Astrocyte (in vitro differentiated cells and primary cell): Measurements from ENCODE around the gene EIF2D. TPM values are rescaled to one million over a fixed set of nuclear protein-coding genes. Genes with fewer than 3 reads are reported as not detected.

Experiments used
- DNase-seq: peaks from one replicate; pipeline ENCODE4 v3.0.0-alpha.2; 2010; ENCODE audit warnings: low read depth
- FAIRE-seq: peaks from 2 replicates; lab custom pipeline; 2011; peaks lifted over from hg19 to GRCh38; lab: Jason Lieb, UNC
- H2AFZ ChIP-seq: 2 replicates; pipeline ENCODE4 v1.6.0; 2012; ENCODE audit warnings: low read depth, low read length, inconsistent platforms
- H3K27ac ChIP-seq: 2 replicates; pipeline ENCODE4 v1.5.1; 2011; ENCODE audit warnings: low read depth, low read length, inconsistent platforms
- H3K27me3 ChIP-seq: 2 replicates; pipeline ENCODE4 v1.6.0; 2011; ENCODE audit warnings: low read length, inconsistent platforms; ENCODE audit not compliant: insufficient read depth
- H3K36me3 ChIP-seq: 2 replicates; pipeline ENCODE4 v1.5.1; 2011; ENCODE audit warnings: low read length, inconsistent platforms; ENCODE audit not compliant: insufficient read depth
- H3K4me1 ChIP-seq: 2 replicates; pipeline ENCODE4 v1.5.1; 2011; ENCODE audit warnings: low read length, inconsistent platforms; ENCODE audit not compliant: insufficient read depth
- H3K4me2 ChIP-seq: 2 replicates; pipeline ENCODE4 v1.6.0; 2012; ENCODE audit warnings: low read length, inconsistent platforms
- H3K4me3 ChIP-seq: 2 replicates; pipeline ENCODE4 v1.5.1; 2011; ENCODE audit warnings: low read depth, mild to moderate bottlenecking, low read length, inconsistent platforms; ENCODE audit not compliant: insufficient read depth
- H3K79me2 ChIP-seq: 2 replicates; pipeline ENCODE4 v1.6.0; 2012; ENCODE audit warnings: mild to moderate bottlenecking, low read length, inconsistent platforms; ENCODE audit not compliant: insufficient read depth
- H3K9ac ChIP-seq: 2 replicates; pipeline ENCODE4 v1.6.0; 2012; ENCODE audit warnings: mild to moderate bottlenecking, low read length, inconsistent platforms
- H3K9me3 ChIP-seq: 2 replicates; pipeline ENCODE4 v1.5.1; 2012; ENCODE audit warnings: low read depth, mild to moderate bottlenecking, low read length, inconsistent platforms; ENCODE audit not compliant: insufficient read depth
- H4K20me1 ChIP-seq: 2 replicates; pipeline ENCODE4 v1.6.0; 2012; ENCODE audit warnings: low read length, inconsistent platforms; ENCODE audit not compliant: insufficient read depth
- H3K27ac Mint-ChIP-seq: one replicate; pipeline ENCODE4 v1.8.0; 2021; ENCODE audit warnings: mild to moderate bottlenecking, mixed read lengths; ENCODE audit not compliant: unreplicated experiment
- H3K27me3 Mint-ChIP-seq: one replicate; pipeline ENCODE4 v1.8.0; 2021; ENCODE audit warnings: low read depth, mixed read lengths; ENCODE audit not compliant: unreplicated experiment
- H3K36me3 Mint-ChIP-seq: one replicate; pipeline ENCODE4 v1.8.0; 2021; ENCODE audit warnings: low read depth, mixed read lengths; ENCODE audit not compliant: unreplicated experiment
- H3K4me1 Mint-ChIP-seq: one replicate; pipeline ENCODE4 v1.8.0; 2021; ENCODE audit warnings: low read depth, mixed read lengths; ENCODE audit not compliant: unreplicated experiment
- H3K4me3 Mint-ChIP-seq: one replicate; pipeline ENCODE4 v1.8.0; 2021; ENCODE audit warnings: mild to moderate bottlenecking, moderate library complexity, mixed read lengths; ENCODE audit not compliant: unreplicated experiment
- H3K9me3 Mint-ChIP-seq: one replicate; pipeline ENCODE4 v1.8.0; 2021; ENCODE audit warnings: mild to moderate bottlenecking, mixed read lengths; ENCODE audit not compliant: unreplicated experiment
- EZH2 ChIP-seq: IDR thresholded peaks from 2 replicates; pipeline ENCODE4 v1.6.1; 2012; ENCODE audit warnings: mild to moderate bottlenecking, low read length, inconsistent platforms; ENCODE audit not compliant: insufficient read depth
- total RNA-seq: library from RNA; stranded (reverse); gene quantifications from 2 replicates; pipeline ENCODE4 v1.2.1, GENCODE V29; 2021
- TF ChIP-seq, protein P1 (sequence below): IDR thresholded peaks from 2 replicates; pipeline ENCODE4 v1.5.1; 2011; ENCODE audit warnings: low read depth, mild to moderate bottlenecking, inconsistent platforms, low read length, moderate library complexity; ENCODE audit not compliant: insufficient read depth

The EIF2D gene
- total RNA-seq, 1 donor from 2014 or later = 27.3 TPM

DNA sequence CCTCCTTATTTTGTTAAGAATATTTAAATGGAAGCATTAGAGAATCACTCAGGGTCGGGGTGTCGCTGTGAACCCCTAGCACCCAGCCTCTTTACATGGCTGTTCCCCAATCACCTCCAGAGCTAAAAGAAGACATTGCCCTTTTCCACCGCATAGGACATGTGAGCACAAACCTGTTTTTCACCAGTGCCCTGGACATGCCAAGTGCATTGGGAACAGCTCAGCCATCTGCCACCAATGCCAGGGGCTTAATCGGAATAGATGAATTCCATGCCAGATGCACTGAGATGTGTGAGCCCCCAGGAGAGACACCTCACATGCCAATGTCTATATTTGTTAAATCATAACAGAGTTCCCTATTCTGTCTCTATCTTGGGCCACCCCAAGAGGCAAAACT is 33.3 kb downstream of the EIF2D start:
- no peak overlapping the region for H3K4me3 ChIP-seq
- H4K20me1 ChIP-seq = no peaks in the 10 kb centered on the region
- no peak overlapping the region for H3K27ac ChIP-seq
- Mint-ChIP-seq H3K27ac (no peak overlapping the region), H3K4me3 (no peak overlapping the region), H3K9me3 (no peaks in the 10 kb centered on the region), H3K27me3 (peaks cover 13% of the 10 kb centered on the region), H3K4me1 (peaks cover 17% of the 10 kb centered on the region), H3K36me3 (no peaks in the 10 kb centered on the region)
- no peak overlapping the region for H3K4me2 ChIP-seq
- FAIRE-seq (no peak), DNase-seq (no peak)
- no peaks in the 10 kb centered on the region for H3K36me3 ChIP-seq
- H2AFZ ChIP-seq = no peak overlapping the region
- H3K4me1 ChIP-seq = peaks cover 11% of the 10 kb centered on the region
- TF ChIP-seq, protein P1, sequence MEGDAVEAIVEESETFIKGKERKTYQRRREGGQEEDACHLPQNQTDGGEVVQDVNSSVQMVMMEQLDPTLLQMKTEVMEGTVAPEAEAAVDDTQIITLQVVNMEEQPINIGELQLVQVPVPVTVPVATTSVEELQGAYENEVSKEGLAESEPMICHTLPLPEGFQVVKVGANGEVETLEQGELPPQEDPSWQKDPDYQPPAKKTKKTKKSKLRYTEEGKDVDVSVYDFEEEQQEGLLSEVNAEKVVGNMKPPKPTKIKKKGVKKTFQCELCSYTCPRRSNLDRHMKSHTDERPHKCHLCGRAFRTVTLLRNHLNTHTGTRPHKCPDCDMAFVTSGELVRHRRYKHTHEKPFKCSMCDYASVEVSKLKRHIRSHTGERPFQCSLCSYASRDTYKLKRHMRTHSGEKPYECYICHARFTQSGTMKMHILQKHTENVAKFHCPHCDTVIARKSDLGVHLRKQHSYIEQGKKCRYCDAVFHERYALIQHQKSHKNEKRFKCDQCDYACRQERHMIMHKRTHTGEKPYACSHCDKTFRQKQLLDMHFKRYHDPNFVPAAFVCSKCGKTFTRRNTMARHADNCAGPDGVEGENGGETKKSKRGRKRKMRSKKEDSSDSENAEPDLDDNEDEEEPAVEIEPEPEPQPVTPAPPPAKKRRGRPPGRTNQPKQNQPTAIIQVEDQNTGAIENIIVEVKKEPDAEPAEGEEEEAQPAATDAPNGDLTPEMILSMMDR = no peak
- no peak for TF ChIP-seq EZH2
- H3K9me3 ChIP-seq = no peaks in the 10 kb centered on the region
- no peaks in the 10 kb centered on the region for H3K27me3 ChIP-seq
- H3K79me2 ChIP-seq = no peaks in the 10 kb centered on the region
- H3K9ac ChIP-seq = no peak overlapping the region

DNA sequence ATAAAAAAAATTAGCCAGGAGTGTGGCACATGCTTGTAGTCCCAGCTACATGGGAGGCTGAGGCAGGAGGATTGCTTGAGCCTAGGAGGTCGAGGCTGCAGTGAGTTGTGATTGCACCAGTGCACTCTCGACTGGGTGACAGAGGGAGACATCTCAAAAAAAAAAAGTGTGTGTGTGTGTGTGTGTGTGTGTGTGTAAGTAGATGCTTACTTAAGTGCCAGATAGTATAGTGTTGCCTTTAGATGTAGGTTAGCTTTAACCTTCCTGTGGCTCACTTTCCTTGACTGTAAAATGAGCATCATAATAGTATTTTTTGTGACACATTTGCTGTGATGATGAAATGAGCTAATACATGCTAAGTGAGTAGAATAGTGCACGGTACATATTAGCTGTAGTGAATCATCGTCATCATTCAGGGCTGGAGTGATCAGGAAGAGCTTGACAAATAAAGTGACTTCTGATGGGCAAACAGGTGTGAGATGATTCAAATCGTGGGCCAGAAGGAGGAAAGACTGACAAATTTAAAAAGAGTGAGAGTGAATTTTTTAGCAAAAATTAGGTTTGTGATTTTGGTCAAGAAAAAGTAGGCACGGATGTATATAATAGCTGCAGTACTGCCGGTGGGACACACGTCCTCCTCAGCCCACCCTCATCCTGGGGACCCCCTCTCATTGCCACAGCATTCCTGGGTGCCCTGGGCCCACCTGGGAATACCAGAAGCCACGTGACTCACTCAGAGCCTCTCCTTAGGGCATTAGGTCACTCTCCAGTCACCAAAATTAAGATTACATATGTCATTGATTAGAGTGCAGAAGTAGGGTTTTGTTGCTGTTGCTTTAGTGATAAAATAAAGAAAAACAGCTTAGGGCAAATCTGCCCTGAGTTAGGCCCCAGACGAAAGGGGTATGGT is 33.9 kb downstream of the EIF2D start:
- H3K36me3 ChIP-seq = no peaks in the 10 kb centered on the region
- no peak overlapping the region for H3K4me2 ChIP-seq
- H3K9me3 ChIP-seq = no peaks in the 10 kb centered on the region
- H3K4me1 Mint-ChIP-seq = peaks cover 17% of the 10 kb centered on the region
- DNase-seq (no peak), FAIRE-seq (no peak)
- H3K9me3 Mint-ChIP-seq = no peaks in the 10 kb centered on the region
- no peak overlapping the region for H2AFZ ChIP-seq
- no peaks in the 10 kb centered on the region for H4K20me1 ChIP-seq
- H3K4me3 ChIP-seq = no peak overlapping the region
- H3K4me3 Mint-ChIP-seq = no peak overlapping the region
- no peaks in the 10 kb centered on the region for H3K79me2 ChIP-seq
- H3K27ac Mint-ChIP-seq = no peak overlapping the region
- H3K36me3 Mint-ChIP-seq = no peaks in the 10 kb centered on the region
- TF ChIP-seq EZH2 = no peak
- TF ChIP-seq, protein P1 = no peak
- H3K4me1 ChIP-seq = peaks cover 11% of the 10 kb centered on the region
- H3K9ac ChIP-seq = no peak overlapping the region
- peaks cover 11% of the 10 kb centered on the region for H3K27me3 Mint-ChIP-seq
- no peaks in the 10 kb centered on the region for H3K27me3 ChIP-seq
- no peak overlapping the region for H3K27ac ChIP-seq

DNA sequence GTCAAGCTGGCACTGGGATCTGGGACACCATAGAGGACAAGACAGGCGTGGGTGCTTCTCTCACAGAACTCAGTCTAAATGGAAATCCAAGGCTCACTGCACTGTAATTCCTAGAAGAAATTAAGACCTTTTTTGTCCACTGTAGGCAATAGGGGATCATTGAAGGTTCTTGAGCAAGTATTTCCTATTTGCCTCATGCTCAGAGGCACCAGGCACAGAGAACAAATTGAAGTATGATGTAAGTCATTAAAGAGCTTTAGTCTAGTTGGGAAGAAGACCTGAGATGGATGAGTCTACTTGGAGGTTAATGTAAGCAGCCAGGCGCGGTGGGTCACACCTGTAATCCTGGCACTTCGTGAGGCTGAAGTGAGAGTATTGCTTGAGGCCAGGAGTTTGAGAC is 34.6 kb downstream of the EIF2D start:
- no peaks in the 10 kb centered on the region for H3K9me3 ChIP-seq
- H3K4me3 ChIP-seq = no peak overlapping the region
- H3K4me1 ChIP-seq = peaks cover 11% of the 10 kb centered on the region
- Mint-ChIP-seq H3K9me3 (no peaks in the 10 kb centered on the region), H3K27me3 (peaks cover 9% of the 10 kb centered on the region), H3K36me3 (no peaks in the 10 kb centered on the region), H3K4me1 (peaks cover 17% of the 10 kb centered on the region), H3K27ac (no peak overlapping the region), H3K4me3 (no peak overlapping the region)
- DNase-seq = no peak
- no peaks in the 10 kb centered on the region for H3K27me3 ChIP-seq
- no peak for TF ChIP-seq EZH2
- TF ChIP-seq, protein P1 = no peak
- no peak overlapping the region for H3K9ac ChIP-seq
- H3K79me2 ChIP-seq = no peaks in the 10 kb centered on the region
- H3K36me3 ChIP-seq = no peaks in the 10 kb centered on the region
- no peak overlapping the region for H3K4me2 ChIP-seq
- no peaks in the 10 kb centered on the region for H4K20me1 ChIP-seq
- no peak overlapping the region for H2AFZ ChIP-seq
- no peak overlapping the region for H3K27ac ChIP-seq
- FAIRE-seq = no peak
